Activated CD4-positive, CD25-positive, alpha-beta regulatory T cell treated with anti-CD3 and anti-CD28 coated beads, Interleukin-2, amount 50 U/mL, for 24 hours (primary cell): Measurements from ENCODE around the gene F3.

Experiments
- ATAC-seq, 2 donors: fragments of 150-1000 bp; cut with Tn5 transposase; one replicate each; pipeline ENCODE4 v1.10.0; 2021; ENCODE audit warnings: mild to moderate bottlenecking in 1 of 2, moderate library complexity in 1 of 2

Gene F3

DNA sequence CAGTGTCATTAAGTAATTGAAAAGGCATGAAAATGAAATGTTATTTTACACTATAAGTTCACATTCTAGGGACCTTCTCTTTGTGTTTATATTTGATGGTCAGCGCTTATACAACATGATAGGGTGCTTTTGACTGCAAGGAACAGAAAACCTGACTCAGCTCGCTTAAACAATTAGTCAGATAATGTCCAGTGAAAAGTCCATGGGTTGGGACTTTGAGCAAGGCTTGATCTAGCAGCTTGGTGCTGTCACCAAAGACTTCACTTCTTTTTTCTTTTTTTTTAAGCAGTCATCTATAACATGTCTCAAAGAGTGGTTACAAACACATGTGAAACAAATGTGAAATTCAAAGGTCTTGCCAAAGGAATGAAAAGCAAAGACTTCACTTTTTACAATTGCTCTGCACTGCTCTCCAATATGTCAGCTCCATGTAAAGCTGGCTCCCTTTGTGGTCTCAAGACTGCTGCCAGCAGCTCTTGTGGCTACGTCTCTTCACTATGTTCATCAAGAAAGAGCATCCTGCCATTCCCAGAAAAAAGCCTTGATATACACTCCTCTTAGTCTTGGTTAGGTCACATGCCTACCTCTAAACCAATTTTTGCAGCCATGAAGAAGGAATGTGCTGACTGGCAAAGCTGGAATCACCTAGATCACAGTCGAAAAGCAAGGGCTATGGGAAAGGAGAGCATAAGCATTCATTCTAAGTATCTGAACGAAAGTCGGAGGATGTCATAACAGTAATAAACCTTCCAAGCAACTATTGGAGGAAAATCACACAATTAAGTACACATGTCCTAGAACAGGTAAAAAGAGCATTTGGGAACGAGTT is 15.2 kb downstream of the F3 start:
- no peak for ATAC-seq

DNA sequence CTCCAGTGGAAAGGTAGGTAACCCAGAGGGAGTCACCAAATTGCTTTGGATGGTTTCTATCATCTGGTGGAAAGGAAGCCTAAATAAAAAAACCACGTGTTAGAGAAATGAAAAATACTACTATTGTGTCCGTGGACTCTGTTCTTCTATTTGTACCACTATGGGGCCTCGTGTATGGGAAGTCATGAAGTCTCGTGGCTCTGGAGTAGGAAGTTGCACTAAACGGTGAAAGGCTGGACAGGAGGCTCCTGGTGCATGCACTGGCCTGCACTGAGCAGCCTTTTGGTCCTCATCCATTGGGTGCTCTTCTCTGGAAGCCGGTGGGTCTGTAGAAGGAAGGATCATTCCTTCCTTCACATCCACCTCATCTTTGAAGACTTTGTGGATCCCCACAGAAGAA is 17.0 kb downstream of the F3 start:
- ATAC-seq: no peak

- no peak for ATAC-seq
Observed at GRCh38 chr1:94522304-94522703, 19.3 kb downstream of the F3 start.

DNA sequence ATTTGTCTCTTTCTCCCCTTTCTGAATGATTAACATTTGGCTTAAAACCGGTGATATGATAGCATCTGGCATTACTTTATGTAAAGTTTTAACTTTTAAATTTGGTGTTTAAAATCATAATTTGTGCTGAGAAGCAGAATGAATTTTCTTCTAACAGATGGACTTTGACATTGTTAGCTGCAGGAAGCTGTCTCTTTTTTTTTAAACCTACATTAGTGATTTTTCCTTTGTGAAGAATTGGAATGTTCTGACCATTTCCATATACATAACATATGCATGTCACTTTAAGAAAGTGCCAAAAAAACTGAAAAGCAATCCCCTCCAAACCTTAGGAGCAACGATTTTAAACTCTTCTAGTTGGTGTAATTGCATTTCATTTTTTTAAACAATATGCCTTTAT is 22.2 kb downstream of the F3 start:
- no peak for ATAC-seq

GRCh38 chr1:94515296-94515947 is 26.1 kb downstream of the F3 start:
- ATAC-seq: no peak

GRCh38 chr1:94514095-94514727 is 27.3 kb downstream of the F3 start:
- ATAC-seq: no peak

- no peak for ATAC-seq
Observed at GRCh38 chr1:94512816-94513215, 28.7 kb downstream of the F3 start.

DNA sequence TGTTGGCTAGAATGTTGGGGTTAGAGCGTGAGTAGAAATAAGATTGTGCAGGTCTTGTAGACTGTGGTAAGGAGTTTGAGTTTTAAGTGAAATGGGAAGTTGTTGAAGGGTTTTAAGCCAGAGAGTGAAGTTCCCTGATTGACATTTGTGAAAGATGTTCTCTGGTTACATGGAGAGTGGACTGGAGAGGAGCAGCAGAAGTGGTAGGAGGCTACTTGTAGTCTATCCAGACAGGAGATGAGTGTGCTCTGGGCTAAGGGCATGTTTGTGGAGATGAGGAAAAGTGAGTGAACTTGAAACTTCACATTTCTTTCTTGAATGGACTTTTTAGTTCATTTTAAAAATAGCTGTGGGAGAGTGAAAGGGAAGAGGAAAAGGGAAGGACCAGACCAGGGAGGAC is 37.0 kb downstream of the F3 start:
- ATAC-seq: no peak

- ATAC-seq: no peak
Observed at GRCh38 chr1:94503153-94503552, 38.4 kb downstream of the F3 start.

- no peak for ATAC-seq
Observed at GRCh38 chr1:94501935-94502334, 39.6 kb downstream of the F3 start.

DNA sequence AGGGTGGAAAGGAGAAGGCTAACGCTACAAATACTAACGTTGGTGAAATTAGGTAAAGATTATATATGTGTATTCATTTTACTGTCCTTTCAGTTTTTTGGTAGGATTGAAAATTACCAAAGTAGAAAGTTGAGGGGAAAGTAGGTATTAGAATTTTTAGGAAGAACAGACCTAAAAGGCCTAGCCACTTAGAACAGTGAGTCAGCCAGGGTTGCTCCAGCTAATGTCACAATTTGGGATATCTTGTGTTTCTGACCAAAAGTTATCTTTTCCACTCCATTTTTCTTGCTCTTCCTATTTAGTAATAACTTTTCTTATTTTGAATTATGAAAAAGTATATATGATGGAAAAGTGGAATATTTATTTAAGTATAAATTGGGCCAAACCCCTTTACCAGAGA is 40.1 kb downstream of the F3 start:
- no peak for ATAC-seq

DNA sequence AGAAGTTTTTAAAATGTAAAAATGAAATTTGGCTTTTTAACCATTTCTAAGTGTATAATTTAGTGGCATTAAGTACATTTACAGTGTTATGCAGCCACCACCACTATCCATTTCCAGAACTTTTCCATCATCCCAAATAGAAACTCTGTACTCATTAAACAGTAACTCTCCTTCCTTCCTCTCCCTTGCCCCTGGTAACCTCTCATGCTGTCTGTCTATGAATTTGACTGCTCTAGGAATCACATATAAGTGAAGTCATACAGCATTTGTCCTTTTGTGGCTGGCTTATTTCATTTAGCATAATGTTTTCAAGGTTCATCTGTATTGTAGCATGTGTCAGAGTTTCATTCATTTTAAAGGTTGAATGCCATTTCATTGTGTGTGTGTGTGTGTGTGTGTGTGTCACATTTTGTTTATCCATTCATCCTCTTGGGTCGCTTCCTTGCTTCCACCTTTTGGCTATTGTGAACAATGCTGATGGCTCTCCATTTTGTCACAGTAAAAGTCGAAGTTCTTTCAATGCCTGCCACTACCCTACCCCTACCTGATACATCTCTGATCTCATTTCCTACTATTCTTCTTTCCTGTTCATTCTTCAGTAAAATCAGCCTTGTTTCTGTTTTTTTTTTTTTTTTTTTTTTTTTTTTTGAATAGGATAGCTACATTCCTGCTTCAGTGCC is 45.3 kb downstream of the F3 start:
- no peak for ATAC-seq

DNA sequence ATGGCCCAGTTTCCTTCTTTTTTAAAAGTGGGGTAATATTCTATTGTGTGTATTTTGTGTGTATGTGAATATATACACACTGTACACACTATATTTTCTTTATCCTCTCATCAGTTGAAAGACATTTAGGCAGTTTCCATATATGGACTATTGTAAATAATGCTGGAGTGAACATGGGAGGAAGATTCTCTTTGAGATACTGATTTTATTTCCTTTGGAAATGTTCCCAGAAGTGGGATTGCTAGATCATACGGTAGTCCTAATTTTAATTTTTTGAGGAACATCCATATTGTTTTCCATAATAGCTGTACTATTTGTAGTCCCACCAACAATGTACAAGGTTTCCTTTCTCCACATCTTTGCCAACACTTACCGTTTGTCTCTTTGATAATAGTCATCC is 51.0 kb downstream of the F3 start:
- ATAC-seq: no peak

GRCh38 chr1:94486990-94487389 is 54.6 kb downstream of the F3 start:
- no peak for ATAC-seq

- peak; percentile 69 to 73 for ATAC-seq
Observed at GRCh38 chr1:94481473-94481933, 60.1 kb downstream of the F3 start.

GRCh38 chr1:94479682-94480081 is 61.9 kb downstream of the F3 start:
- ATAC-seq: no peak
